HepG2 (cell line): ENCODE data around the gene CLDN7. TPM values are rescaled to one million over a fixed set of nuclear protein-coding genes. Genes with fewer than 3 reads are reported as not detected.

ENCODE experiments used
- ATAC-seq: fragments of 200-7000 bp; cut with Tn5 transposase; 3 replicates; pipeline ENCODE4 v1.9.1; 2020; ENCODE audit warnings: mild to moderate bottlenecking, moderate library complexity
- BruUV-seq: library from RNA; stranded (reverse); fragments of 400-500 nt; replicated peaks from 2 replicates; lab custom pipeline; 2021; lab: Mats Ljungman, UMichigan
- CTCF ChIA-PET: fragments of 300-600 bp; formaldehyde crosslinking; extraction: SDS; loops from one replicate; lab custom pipeline; 2021; ENCODE audit warnings: low total read pairs, inconsistent platforms, low intra/inter-chr PET ratio; lab: Yijun Ruan, JAX
- POLR2A ChIA-PET: fragments of 350-600 bp; sonication (Branson Sonifier 250); formaldehyde crosslinking; loops from one replicate; lab custom pipeline; 2020; ENCODE audit warnings: antibody characterized with exemption, inconsistent platforms; lab: Yijun Ruan, JAX
- DNase-seq: peaks from one replicate; pipeline ENCODE4 v3.0.0-alpha.2; 2015; ENCODE audit warnings: low spot score
- FAIRE-seq: peaks from 3 replicates; lab custom pipeline; 2011; peaks lifted over from hg19 to GRCh38; lab: Jason Lieb, UNC
- H2AFZ ChIP-seq: one replicate; pipeline ENCODE4 v1.6.1; 2011; ENCODE audit warnings: low read length, inconsistent platforms
- H3K27ac ChIP-seq: fragments of 300-600 bp; 3 replicates; pipeline ENCODE4 v1.8.0; 2011; ENCODE audit warnings: mixed run types, mild to moderate bottlenecking, mixed read lengths, low read length, inconsistent platforms; ENCODE audit not compliant: insufficient read depth; ENCODE audit errors: extremely low read length
- H3K27me3 ChIP-seq, 2 experiments: fragments of 200-600 bp in 1 of 2; 2 replicates in 1 of 2; 3 replicates in 1 of 2; pipeline versions ENCODE4 v1.6.0 to v1.8.0; 2011; ENCODE audit warnings: low read length in 2 of 2, mild to moderate bottlenecking in 2 of 2, moderate library complexity in 2 of 2, inconsistent platforms in 1 of 2; ENCODE audit not compliant: insufficient read depth in 2 of 2, control insufficient read depth in 1 of 2
- H3K36me3 ChIP-seq, 2 experiments: fragments of 200-600 bp in 1 of 2; replicated peaks in 1 of 2; 2 replicates in 1 of 2; 3 replicates in 1 of 2; pipeline versions ENCODE4 v1.5.1 to v1.8.0; 2011; ENCODE audit warnings: low read length in 2 of 2, inconsistent platforms in 1 of 2; ENCODE audit not compliant: insufficient read depth in 2 of 2, control insufficient read depth in 1 of 2
- H3K4me1 ChIP-seq: 2 replicates; pipeline ENCODE4 v1.5.1; 2012; ENCODE audit warnings: low read length, inconsistent platforms; ENCODE audit not compliant: insufficient read depth
- H3K4me2 ChIP-seq: 2 replicates; pipeline ENCODE4 v1.6.0; 2011; ENCODE audit warnings: low read depth, low read length, inconsistent platforms
- H3K4me3 ChIP-seq, 3 experiments: fragments of 200-600 bp in 1 of 3; sonication (generic), shearing (Covaris generic) in 1 of 3; replicated peaks in 1 of 3; 2 replicates each; pipeline ENCODE4 v1.5.1; 2011 to 2016; ENCODE audit warnings: low read length in 3 of 3, inconsistent platforms in 2 of 3, low read depth in 2 of 3, mild to moderate bottlenecking in 2 of 3, control low read depth in 1 of 3, mixed read lengths in 1 of 3; ENCODE audit not compliant: insufficient read depth in 1 of 3
- H3K79me2 ChIP-seq: one replicate; pipeline ENCODE4 v1.6.1; 2011; ENCODE audit warnings: low read length, inconsistent platforms; ENCODE audit not compliant: insufficient read depth
- H3K9ac ChIP-seq: 2 replicates; pipeline ENCODE4 v1.6.0; 2011; ENCODE audit warnings: mild to moderate bottlenecking, low read depth, low read length, inconsistent platforms; ENCODE audit not compliant: insufficient read depth
- H3K9me3 ChIP-seq: 2 replicates; pipeline ENCODE4 v1.5.1; 2012; ENCODE audit warnings: mild to moderate bottlenecking, low read length
- H4K20me1 ChIP-seq: 2 replicates; pipeline ENCODE4 v1.6.0; 2011; ENCODE audit warnings: inconsistent platforms, mild to moderate bottlenecking, low read length, moderate library complexity; ENCODE audit not compliant: insufficient read depth
- DDIT3 ChIP-seq: sonication (generic); formaldehyde crosslinking; IDR thresholded peaks from 2 replicates; pipeline ENCODE4 v1.4.0; 2020; ENCODE audit warnings: mild to moderate bottlenecking, missing genetic modification reagents
- JARID2 ChIP-seq: sonication (generic); formaldehyde crosslinking; IDR thresholded peaks from 2 replicates; pipeline ENCODE4 v1.8.1; 2023; ENCODE audit warnings: missing genetic modification reagents, inconsistent platforms; ENCODE audit not compliant: insufficient replicate concordance
- KIAA2018 ChIP-seq: sonication (generic); formaldehyde crosslinking; IDR thresholded peaks from 2 replicates; pipeline ENCODE4 v1.5.0; 2020; ENCODE audit warnings: mild to moderate bottlenecking, missing genetic modification reagents, borderline replicate concordance
- REST ChIP-seq, 2 experiments: IDR thresholded peaks; 2 replicates each; pipeline ENCODE4 v1.6.1; 2011 to 2012; ENCODE audit warnings: low read length in 2 of 2, borderline replicate concordance in 1 of 2, low read depth in 1 of 2, mild to moderate bottlenecking in 1 of 2, moderate library complexity in 1 of 2
- ZBTB33 ChIP-seq: sonication (generic); formaldehyde crosslinking; IDR thresholded peaks from 2 replicates; pipeline ENCODE4 v1.4.0; 2020; ENCODE audit warnings: missing genetic modification reagents
- WGBS: methylation state at CpG from one replicate; pipeline ENCODE4 v1.1.6; 2017; ENCODE audit warnings: low lambda C conversion rate; 5-methylcytosine and 5-hydroxymethylcytosine counted together
- in situ Hi-C: cut with HindIII; loops from 2 replicates; pipeline ENCODE4 v1.10.0; 2017; ENCODE audit warnings: low pct_unique_long_range_greater_than_20kb; ENCODE audit not compliant: extremely low pct_ligation_motif_present
- intact Hi-C: fragments of 100-400 bp; cut with micrococcal nuclease; formaldehyde crosslinking; loops from one replicate; pipeline ENCODE4 v1.10.0; 2022; ENCODE audit not compliant: unreplicated experiment
- polyA plus RNA-seq, 8 experiments: library from polyadenylated mRNA; depleted of rRNA in 3 of 8; stranded (reverse) in 7 of 8; unstranded in 1 of 8; fragments of >200 nt; fragmentation: Illumina TruSeq in 4 of 8; extraction: Trizol in 4 of 8; gene quantifications; 2 replicates each; pipeline versions ENCODE4 v1.2.1 to v1.2.3, GENCODE V29; 2011 to 2016; ENCODE audit warnings: low read depth in 4 of 8, missing spikeins in 1 of 8, mixed read lengths in 1 of 8; ENCODE audit not compliant: insufficient read depth in 1 of 8
- total RNA-seq, 5 experiments: library from RNA; depleted of rRNA; stranded (reverse); fragments of >200 nt; fragmentation: Illumina TruSeq; extraction: Trizol; gene quantifications; 2 replicates each; pipeline ENCODE4 v1.2.3, GENCODE V29; 2016; ENCODE audit warnings: low read depth in 1 of 5

The CLDN7 gene
- total and polyA plus RNA-seq, 2 of the 13 experiments (the other 11 are each of a cell fraction or from before 2014, with no cell fraction given) = not detected

- TF ChIP-seq JARID2 (CRISPR knock-in tag) (peak; percentile 49), DDIT3 (CRISPR knock-in tag) (no peak), REST (IDR thresholded peaks at IDR 0.05; ENCODE audit: borderline replicate concordance in 1 of 2, low read depth in 1 of 2, low read length in 2 of 2) (0 out of 4 replicates have a peak, but pooled peaks of 1 of the 2 experiments have one; percentile 47)
- TF ChIP-seq, all 625 proteins: peak for 145
These were observed 44.8 kb upstream of the CLDN7 start, which contains the start of gene EIF5A (continued) for GRCh38 chr17:7306911-7307685.

- H3K4me1 ChIP-seq = peaks cover 13% of the 10 kb centered on the region
- intact Hi-C loops = no loop called here
- ChIA-PET CTCF (no interaction called here), POLR2A (interaction anchor here (2.0 kb wide), 1 partner anchor 24 kb away, joined by 7 read pairs; no protein-coding TSS in a partner anchor)
- H3K27me3 ChIP-seq = 0 out of 5 replicates have a peak, but pooled peaks cover 0 to 2% of the 10 kb centered on the region in 2 experiments
- H3K9ac ChIP-seq = no peak overlapping the region
- no peak overlapping the region for H2AFZ ChIP-seq
- no peak overlapping the region for H3K4me3 ChIP-seq
- in situ Hi-C loops = no loop called here
- peaks cover 0 to under 1% of the 10 kb centered on the region in 2 experiments; a peak in 1 of 5 replicates for H3K36me3 ChIP-seq
- 73% methylated on average over 7 of the region's 7 CpGs for WGBS
- no peaks in the 10 kb centered on the region for H3K9me3 ChIP-seq
- H3K79me2 ChIP-seq = peaks cover 15% of the 10 kb centered on the region
- BruUV-seq = no TSS peak
- DNase-seq (no peak), FAIRE-seq (no peak), ATAC-seq (no peak)
- no peak overlapping the region for H3K4me2 ChIP-seq
- H4K20me1 ChIP-seq = peaks cover 11% of the 10 kb centered on the region
- H3K27ac ChIP-seq = no peak overlapping the region
- TF ChIP-seq ZBTB33 (CRISPR knock-in tag) = no peak
- no peak for TF ChIP-seq KIAA2018
These were observed 41.9 kb upstream of the CLDN7 start for GRCh38 chr17:7304179-7304578.
